ENCODE measurements around the gene CFAP46.

- no peak for TF ChIP-seq CTCF (IDR thresholded peaks at IDR 0.05; ENCODE audit: insufficient read depth, low read length, poor library complexity, severe bottlenecking)
- TF ChIP-seq EZH2phosphoT487 (conservative IDR thresholded peaks at IDR 0.05; ENCODE audit: low read length) = no peak
Observed at GRCh38 chr10:132938472-132939339, 3.7 kb downstream of the CFAP46 start.

All from SU-DHL-6 (cell line).